ENCODE results near the gene NPAS3.

- TF ChIP-seq, protein P1, sequence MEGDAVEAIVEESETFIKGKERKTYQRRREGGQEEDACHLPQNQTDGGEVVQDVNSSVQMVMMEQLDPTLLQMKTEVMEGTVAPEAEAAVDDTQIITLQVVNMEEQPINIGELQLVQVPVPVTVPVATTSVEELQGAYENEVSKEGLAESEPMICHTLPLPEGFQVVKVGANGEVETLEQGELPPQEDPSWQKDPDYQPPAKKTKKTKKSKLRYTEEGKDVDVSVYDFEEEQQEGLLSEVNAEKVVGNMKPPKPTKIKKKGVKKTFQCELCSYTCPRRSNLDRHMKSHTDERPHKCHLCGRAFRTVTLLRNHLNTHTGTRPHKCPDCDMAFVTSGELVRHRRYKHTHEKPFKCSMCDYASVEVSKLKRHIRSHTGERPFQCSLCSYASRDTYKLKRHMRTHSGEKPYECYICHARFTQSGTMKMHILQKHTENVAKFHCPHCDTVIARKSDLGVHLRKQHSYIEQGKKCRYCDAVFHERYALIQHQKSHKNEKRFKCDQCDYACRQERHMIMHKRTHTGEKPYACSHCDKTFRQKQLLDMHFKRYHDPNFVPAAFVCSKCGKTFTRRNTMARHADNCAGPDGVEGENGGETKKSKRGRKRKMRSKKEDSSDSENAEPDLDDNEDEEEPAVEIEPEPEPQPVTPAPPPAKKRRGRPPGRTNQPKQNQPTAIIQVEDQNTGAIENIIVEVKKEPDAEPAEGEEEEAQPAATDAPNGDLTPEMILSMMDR (conservative IDR thresholded peaks at IDR 0.05), result no peak
- no peak for TF ChIP-seq EZH2 (IDR thresholded peaks at IDR 0.05; ENCODE audit: low read depth)
Measured at GRCh38 chr14:33576014-33576413, 637.3 kb downstream of the NPAS3 start.
